ENCODE measurements around the gene SLC28A2. TPM values are rescaled to one million over a fixed set of nuclear protein-coding genes. Genes with fewer than 3 reads are reported as not detected.
A peak's percentile ranks its signal among the peaks of the same experiment; 100 is the strongest.

SLC28A2 gene
- polyA plus RNA-seq, 3 donors = not detected

- Histone ChIP-seq H3K4me3 (replicated peaks in 1 of 3; ENCODE audit: low read depth in 2 of 3, low read length in 3 of 3) (no peak overlapping the region), H4K20me1 (ENCODE audit: insufficient read depth, low read length) (no peaks in the 10 kb centered on the region), H3K79me2 (ENCODE audit: insufficient read depth, low read length) (no peaks in the 10 kb centered on the region), H3K27ac (ENCODE audit: low read depth in 1 of 2, low read length in 2 of 2) (no peak overlapping the region), H3K4me1 (ENCODE audit: control insufficient read depth in 1 of 2, insufficient read depth in 2 of 2, low read length in 2 of 2) (no peaks in the 10 kb centered on the region), H3K9me3 (replicated peaks in 1 of 2; ENCODE audit: control insufficient read depth in 1 of 2, insufficient read depth in 1 of 2, low read length in 2 of 2) (peaks cover 22 to 30% of the 10 kb centered on the region in 2 donors), H3K4me2 (replicated peaks; ENCODE audit: extremely low read depth, low read length, poor library complexity, severe bottlenecking) (no peak overlapping the region), H3K27me3 (ENCODE audit: control insufficient read depth in 2 of 2, insufficient read depth in 2 of 2, low read length in 2 of 2) (no peaks in the 10 kb centered on the region), H2AFZ (ENCODE audit: insufficient read depth, low read depth, low read length, poor library complexity, severe bottlenecking) (no peak overlapping the region), H3K9ac (ENCODE audit: insufficient read depth, low read length, poor library complexity, severe bottlenecking) (no peak overlapping the region), H3K36me3 (replicated peaks in 1 of 2; ENCODE audit: control insufficient read depth in 1 of 2, insufficient read depth in 2 of 2, low read length in 2 of 2) (no peaks in the 10 kb centered on the region)
- intact Hi-C loops (cut with micrococcal nuclease) = no loop called here
- Mint-ChIP-seq H3K27ac (no peak overlapping the region), H3K9me3 (peaks cover 15 to 39% (median 27%) of the 10 kb centered on the region in 7 donors), H3K36me3 (no peaks in the 10 kb centered on the region), H3K4me3 (no peak overlapping the region), H3K27me3 (ENCODE audit: low read depth in 3 of 3) (peaks cover 3 to 5% (median 3%) of the 10 kb centered on the region in 3 donors), H3K4me1 (no peaks in the 10 kb centered on the region)
- no peak for TF ChIP-seq CTCF (IDR thresholded peaks at IDR 0.05)
- DNase-seq = no peak
- 70% methylated on average over 1 of the region's 3 CpGs for WGBS (ENCODE audit: insufficient coverage)
Measured at GRCh38 chr15:45231132-45231531, 20.9 kb upstream of the SLC28A2 start.

- WGBS (ENCODE audit: insufficient coverage) = 80% methylated on average over 1 of the region's 4 CpGs
- no peaks in the 10 kb centered on the region for H3K4me1 Mint-ChIP-seq
- no peak overlapping the region for H3K4me3 ChIP-seq (replicated peaks in 1 of 3; ENCODE audit: low read depth in 2 of 3, low read length in 3 of 3)
- H3K9ac ChIP-seq (ENCODE audit: insufficient read depth, low read length, poor library complexity, severe bottlenecking) = no peak overlapping the region
- H3K79me2 ChIP-seq (ENCODE audit: insufficient read depth, low read length) = no peaks in the 10 kb centered on the region
- H3K9me3 ChIP-seq (replicated peaks in 1 of 2; ENCODE audit: control insufficient read depth in 1 of 2, insufficient read depth in 1 of 2, low read length in 2 of 2) = peaks cover 22 to 30% of the 10 kb centered on the region in 2 donors
- peak overlapping the region in 1 of 2 donors; percentile 67 for H3K4me3 Mint-ChIP-seq
- no peak overlapping the region for H3K27ac ChIP-seq (ENCODE audit: low read depth in 1 of 2, low read length in 2 of 2)
- no peaks in the 10 kb centered on the region for H4K20me1 ChIP-seq (ENCODE audit: insufficient read depth, low read length)
- H2AFZ ChIP-seq (ENCODE audit: insufficient read depth, low read depth, low read length, poor library complexity, severe bottlenecking) = no peak overlapping the region
- H3K4me2 ChIP-seq (replicated peaks; ENCODE audit: extremely low read depth, low read length, poor library complexity, severe bottlenecking) = no peak overlapping the region
- no peak for DNase-seq
- H3K36me3 ChIP-seq (replicated peaks in 1 of 2; ENCODE audit: control insufficient read depth in 1 of 2, insufficient read depth in 2 of 2, low read length in 2 of 2) = no peaks in the 10 kb centered on the region
- peaks cover 0 to 5% (median 3%) of the 10 kb centered on the region in 3 donors for H3K27me3 Mint-ChIP-seq (ENCODE audit: low read depth in 3 of 3)
- H3K27ac Mint-ChIP-seq = no peak overlapping the region
- H3K36me3 Mint-ChIP-seq = no peaks in the 10 kb centered on the region
- intact Hi-C loops (cut with micrococcal nuclease) = no loop called here
- peaks cover 17 to 48% (median 33%) of the 10 kb centered on the region in 7 donors for H3K9me3 Mint-ChIP-seq
- H3K4me1 ChIP-seq (ENCODE audit: control insufficient read depth in 1 of 2, insufficient read depth in 2 of 2, low read length in 2 of 2) = no peaks in the 10 kb centered on the region
- TF ChIP-seq CTCF (IDR thresholded peaks at IDR 0.05) = no peak
- H3K27me3 ChIP-seq (ENCODE audit: control insufficient read depth in 2 of 2, insufficient read depth in 2 of 2, low read length in 2 of 2) = no peaks in the 10 kb centered on the region
Measured at GRCh38 chr15:45231864-45232562, 20.0 kb upstream of the SLC28A2 start.
